ENCODE results near the gene CHTF18. TPM values are rescaled to one million over a fixed set of nuclear protein-coding genes. Genes with fewer than 3 reads are reported as not detected.
"Not testable (repeated sequence)": the region's sequence is repeated elsewhere in the genome, so short reads cannot be mapped to it uniquely, and the experiment has no call there.

The CHTF18 gene
- total RNA-seq, 1 donor from 2014 or later = 23.8 TPM

GRCh38 chr16:776298-776697 lies 12.1 kb upstream of the CHTF18 start:
- DNase-seq = not testable (repeated sequence)

GRCh38 chr16:776824-777223 lies 11.6 kb upstream of the CHTF18 start:
- DNase-seq = no peak

GRCh38 chr16:777826-778225 lies 10.6 kb upstream of the CHTF18 start:
- DNase-seq = no peak

- DNase-seq = no peak
These were observed 10.0 kb upstream of the CHTF18 start for GRCh38 chr16:778447-778846.

DNA sequence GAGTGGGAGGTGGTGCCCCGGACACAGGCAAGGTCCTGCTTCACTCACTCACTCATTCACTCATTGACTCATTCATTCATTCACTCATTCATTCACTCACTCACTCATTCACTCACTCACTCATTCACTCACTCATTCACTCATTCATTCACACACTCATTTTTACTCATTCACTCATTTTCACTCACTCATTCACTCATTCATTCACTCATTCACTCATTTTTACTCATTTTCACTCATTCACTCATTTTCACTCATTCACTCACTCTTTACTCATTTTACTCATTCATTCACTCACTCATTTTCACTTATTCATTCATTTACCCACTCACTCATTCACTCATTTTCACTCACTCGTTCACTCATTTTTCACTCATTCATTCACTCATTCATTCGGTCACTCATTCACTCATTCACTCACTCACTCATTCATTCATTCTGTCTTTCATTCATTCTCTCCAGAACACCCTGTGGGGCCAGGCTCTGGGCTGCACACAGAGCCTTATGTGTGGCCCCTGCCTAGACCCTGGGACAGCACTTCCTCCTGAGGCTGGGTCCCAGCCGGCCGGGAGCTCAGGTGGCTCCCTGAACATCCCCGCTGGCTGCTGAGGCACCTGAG lies 9.4 kb upstream of the CHTF18 start:
- no peak for DNase-seq

DNA sequence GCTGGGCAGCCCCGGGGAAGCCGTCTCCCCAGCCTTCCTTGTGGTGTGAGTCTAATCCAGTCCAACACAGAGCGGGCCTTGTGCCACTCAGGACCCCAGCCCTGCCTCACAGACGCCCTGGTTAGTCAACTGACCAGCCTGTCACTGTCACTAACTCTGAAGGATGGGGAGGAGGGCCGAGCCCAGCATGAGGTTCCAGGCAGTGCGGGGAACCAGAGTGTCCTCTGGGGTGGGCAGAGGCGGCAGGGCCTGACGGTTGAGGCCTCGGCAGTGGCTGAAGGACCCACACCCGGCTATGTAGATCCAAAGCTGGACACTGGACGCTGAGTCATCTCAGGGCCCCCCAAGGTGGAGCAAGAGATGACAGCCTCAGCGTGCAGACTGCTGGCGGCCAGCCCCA lies 8.9 kb upstream of the CHTF18 start:
- no peak for DNase-seq

- DNase-seq = no peak
These were observed 8.1 kb upstream of the CHTF18 start for GRCh38 chr16:780296-780695.

DNA sequence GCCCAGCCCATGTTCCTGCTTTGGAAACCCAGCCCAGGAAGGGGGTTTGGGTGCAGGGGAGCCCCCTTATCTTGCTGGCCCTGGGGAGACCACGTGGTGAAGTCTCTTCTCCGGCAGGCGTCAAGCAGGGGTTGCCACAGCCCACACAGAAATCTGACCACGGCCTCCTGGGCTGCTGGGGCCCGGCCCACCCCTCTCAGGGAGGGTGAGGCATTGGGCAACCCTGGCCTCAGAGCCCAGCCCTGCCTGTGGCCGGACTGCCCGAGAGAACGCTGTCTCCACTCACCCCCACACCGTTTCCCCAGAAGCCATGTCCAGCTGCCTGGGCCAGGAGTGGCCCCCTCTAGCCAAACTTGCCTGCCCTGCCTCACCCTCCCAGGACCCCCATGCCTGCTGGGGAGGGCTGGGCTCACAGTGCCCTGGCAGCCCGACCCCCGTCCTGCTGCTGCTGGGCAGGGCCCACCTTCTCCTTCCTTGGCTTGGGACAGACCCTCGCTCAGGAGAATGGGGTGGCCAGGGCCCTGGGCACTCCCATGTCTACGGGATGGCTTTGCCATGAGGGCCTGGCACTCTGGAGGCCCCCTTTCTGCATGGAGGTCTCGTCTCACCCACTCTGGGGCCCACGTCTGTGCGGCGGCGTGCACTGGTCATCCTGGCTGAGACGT lies 6.9 kb upstream of the CHTF18 start:
- no peak for DNase-seq

GRCh38 chr16:782258-782657 lies 6.2 kb upstream of the CHTF18 start:
- DNase-seq = no peak

- no peak for DNase-seq
These were observed 5.5 kb upstream of the CHTF18 start for GRCh38 chr16:782766-783403.

GRCh38 chr16:783404-784161 lies 4.8 kb upstream of the CHTF18 start:
- no peak for DNase-seq

DNA sequence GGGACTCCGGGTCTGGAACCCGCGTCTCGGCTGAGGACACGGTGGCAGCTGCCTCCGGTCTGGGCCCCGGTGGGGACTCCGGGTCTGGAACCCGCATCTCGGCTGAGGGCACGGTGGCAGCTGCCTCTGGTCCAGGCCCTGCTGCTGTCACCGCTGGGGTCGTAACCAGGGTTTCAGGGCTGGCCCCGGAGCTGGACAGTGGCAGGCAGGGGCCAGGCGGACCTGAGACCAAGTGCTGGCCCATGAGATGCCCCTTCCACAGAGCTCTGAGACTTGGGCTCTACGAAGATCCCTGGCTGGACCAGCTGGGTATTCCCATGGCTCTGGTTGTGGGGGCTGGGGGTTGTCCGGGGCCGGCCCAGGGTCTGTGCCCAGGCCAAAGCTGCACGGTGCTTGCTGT lies 4.0 kb upstream of the CHTF18 start:
- no peak for DNase-seq

- DNase-seq = peak; percentile 73
These were observed 2.6 kb upstream of the CHTF18 start for GRCh38 chr16:785563-786535.

GRCh38 chr16:787321-787966 lies 976 bp upstream of the CHTF18 start:
- peak; percentile 15 for DNase-seq

DNA sequence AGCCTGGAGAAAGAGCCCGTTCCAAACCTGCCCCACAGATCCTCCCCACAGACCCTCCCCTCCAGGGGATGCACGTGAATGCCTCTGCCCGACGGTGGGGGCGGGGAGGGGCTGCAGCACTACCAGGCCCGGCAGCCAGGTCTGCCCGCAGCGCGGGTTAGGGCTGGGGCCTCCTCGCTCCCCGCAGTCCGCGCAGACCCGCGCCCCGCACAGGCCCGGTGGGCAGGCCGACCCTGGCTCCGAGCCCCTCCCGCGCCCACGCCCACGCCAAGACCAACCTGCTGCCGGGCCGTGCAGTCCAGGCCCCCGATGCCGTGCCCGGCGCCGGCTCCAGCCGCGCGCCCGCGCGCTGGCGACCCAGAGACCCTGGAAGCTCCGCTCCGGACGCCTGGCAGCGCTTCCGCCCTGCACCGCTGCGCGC lies 432 bp upstream of the CHTF18 start, which contains the start of gene RPUSD1:
TSS of gene RPUSD1 (minus strand) at position 404 of the 421 bp plus-strand sequence. CDS start 644 bp downstream, outside the sequence.
- no peak for DNase-seq

DNA sequence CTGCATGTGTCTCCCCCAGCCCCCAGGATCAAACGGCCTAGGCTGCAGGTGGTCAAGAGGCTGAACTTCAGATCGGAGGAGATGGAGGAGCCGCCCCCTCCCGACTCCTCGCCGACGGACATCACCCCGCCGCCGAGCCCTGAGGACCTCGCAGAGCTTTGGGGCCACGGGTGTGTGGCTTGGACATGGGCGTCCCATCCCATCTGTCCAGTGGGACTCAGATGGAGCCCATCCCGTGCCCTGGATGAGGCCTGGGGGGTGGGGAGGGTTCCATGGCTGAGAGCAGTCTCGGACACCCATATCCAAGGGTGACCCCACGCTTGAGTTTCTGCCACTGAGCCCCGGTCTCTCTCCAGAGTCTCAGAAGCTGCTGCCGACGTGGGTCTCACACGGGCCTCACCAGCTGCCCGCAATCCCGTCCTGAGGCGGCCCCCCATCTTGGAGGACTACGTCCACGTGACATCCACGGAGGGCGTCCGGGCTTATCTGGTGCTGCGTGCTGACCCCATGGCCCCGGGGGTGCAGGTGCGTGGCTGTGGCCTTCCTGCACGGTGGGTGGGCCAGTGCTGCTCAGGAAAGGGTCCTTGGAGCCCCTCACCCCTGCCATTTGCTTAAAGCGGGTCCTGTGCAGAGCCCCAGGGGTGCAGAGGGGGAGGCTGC lies 901 bp downstream of the CHTF18 start:
- DNase-seq = no peak

DNA sequence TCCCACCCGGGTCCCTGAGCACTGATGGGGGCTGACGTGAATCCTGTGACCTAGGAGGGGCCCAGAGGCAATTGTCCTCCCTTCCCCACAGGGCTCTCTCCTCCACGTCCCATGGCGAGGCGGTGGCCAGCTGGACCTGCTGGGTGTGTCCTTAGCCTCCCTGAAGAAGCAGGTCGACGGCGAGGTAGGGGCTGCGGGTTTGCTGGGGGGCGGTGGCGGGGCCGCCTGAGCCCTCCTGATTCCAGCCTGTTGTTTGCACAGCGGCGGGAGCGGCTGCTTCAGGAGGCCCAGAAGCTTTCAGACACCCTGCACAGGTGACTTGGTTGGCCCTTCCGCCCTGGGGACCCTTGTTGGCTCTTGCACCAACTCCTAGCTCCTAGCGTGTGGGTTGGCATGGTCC lies 1.7 kb downstream of the CHTF18 start:
- DNase-seq = no peak

GRCh38 chr16:791131-791530 lies 2.7 kb downstream of the CHTF18 start:
- no peak for DNase-seq

DNA sequence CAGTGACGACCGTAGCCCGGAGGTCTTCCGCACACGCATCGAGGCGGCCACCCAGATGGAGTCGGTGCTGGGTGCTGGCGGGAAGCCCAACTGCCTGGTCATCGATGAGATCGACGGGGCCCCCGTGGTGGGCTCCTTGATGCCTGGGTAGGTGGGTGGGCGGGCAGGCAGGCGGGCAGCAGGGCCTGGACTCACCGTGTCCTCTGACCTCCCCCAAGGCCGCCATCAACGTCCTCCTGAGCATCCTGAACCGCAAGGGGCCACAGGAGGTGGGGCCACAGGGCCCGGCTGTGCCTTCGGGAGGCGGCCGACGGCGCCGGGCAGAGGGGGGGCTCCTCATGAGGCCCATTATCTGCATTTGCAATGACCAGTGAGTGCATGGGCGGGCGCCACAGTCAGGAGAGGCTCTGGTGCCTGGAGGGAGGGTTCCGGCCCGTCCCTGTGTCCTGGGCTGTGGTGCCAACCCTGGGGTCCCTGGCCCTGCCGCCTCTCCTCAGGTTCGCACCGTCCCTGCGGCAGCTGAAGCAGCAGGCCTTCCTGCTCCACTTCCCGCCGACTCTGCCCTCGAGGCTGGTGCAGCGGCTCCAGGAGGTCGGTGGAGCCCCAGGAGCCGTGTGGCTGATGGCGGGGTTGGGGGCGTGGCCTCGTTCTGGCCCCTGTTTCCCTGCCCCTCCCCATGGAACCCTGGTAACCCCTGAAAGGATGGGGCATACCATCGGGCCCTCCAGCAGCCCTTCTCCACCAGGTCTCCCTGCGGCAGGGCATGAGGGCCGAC lies 4.0 kb downstream of the CHTF18 start:
- DNase-seq = no peak

DNA sequence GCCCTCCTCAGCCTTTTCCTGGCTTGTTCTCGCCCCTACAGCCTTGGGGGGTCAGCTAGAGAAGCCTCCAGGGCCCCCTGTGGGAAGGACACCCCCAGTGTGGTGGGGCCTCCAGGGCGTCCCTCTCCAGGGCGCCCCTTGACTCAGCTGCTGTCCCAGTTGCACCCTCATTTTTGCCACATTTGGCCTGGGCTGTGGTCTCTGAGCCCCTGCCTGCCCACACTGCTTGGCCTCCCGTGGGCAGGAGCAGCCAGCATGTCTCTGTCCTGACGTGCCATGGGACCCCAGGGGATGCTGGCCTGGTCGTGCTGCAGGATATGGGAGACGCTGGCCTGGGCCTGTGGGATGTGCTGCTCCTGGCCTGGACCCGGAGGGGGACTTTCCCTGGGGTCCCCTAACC lies 5.0 kb downstream of the CHTF18 start:
- DNase-seq = no peak
